DOHH2 (cell line): Measurements from ENCODE around the gene PPIL1.

Experiments
- CTCF ChIP-seq: fragments of 200-600 bp; sonication (generic); IDR thresholded peaks from one replicate; pipeline ENCODE4 v1.5.1; 2014; ENCODE audit warnings: antibody characterized with exemption, mild to moderate bottlenecking, low read depth, low read length; ENCODE audit not compliant: poor library complexity, severe bottlenecking
- EZH2phosphoT487 ChIP-seq: fragments of 200-600 bp; sonication (generic); IDR thresholded peaks from 2 replicates; pipeline ENCODE4 v1.6.1; 2017; ENCODE audit warnings: borderline replicate concordance, mild to moderate bottlenecking, antibody characterized with exemption, low read length, moderate library complexity, mixed read lengths

GRCh38 chr6:36888115-36888643 lies 13.6 kb upstream of the PPIL1 start:
- no peak for TF ChIP-seq CTCF
- no peak for TF ChIP-seq EZH2phosphoT487
